WERI-Rb-1 (cell line): ENCODE measurements around the gene TFIP11.
"Not testable (repeated sequence)": the region's sequence is repeated elsewhere in the genome, so short reads cannot be mapped to it uniquely, and the experiment has no call there.

Source experiments
- DNase-seq: peaks from one replicate; pipeline ENCODE4 v3.0.0-alpha.2; 2020
- H3K27ac ChIP-seq: fragments of 250-450 bp; sonication (Bioruptor Pico); 2 replicates; pipeline ENCODE4 v1.5.1; 2020; ENCODE audit warnings: mild to moderate bottlenecking, moderate library complexity
- H3K27me3 ChIP-seq: fragments of 250-450 bp; sonication (Bioruptor Pico); 2 replicates; pipeline ENCODE4 v1.5.1; 2021; ENCODE audit warnings: mild to moderate bottlenecking, low read depth, moderate library complexity; ENCODE audit not compliant: insufficient read depth, severe bottlenecking
- H3K36me3 ChIP-seq: fragments of 250-450 bp; sonication (Bioruptor Pico); 2 replicates; pipeline ENCODE4 v1.5.1; 2020; ENCODE audit warnings: mild to moderate bottlenecking, moderate library complexity
- H3K4me3 ChIP-seq: 2 replicates; pipeline ENCODE4 v1.5.1; 2011; ENCODE audit warnings: low read depth, mild to moderate bottlenecking, control low read depth, low read length
- H3K9me3 ChIP-seq: fragments of 250-450 bp; sonication (Bioruptor Pico); 2 replicates; pipeline ENCODE4 v1.5.1; 2021; ENCODE audit warnings: mild to moderate bottlenecking, moderate library complexity; ENCODE audit not compliant: severe bottlenecking
- TF ChIP-seq, protein P1 (sequence below): IDR thresholded peaks from 2 replicates; pipeline ENCODE4 v1.5.1; 2011; ENCODE audit warnings: low read depth, mild to moderate bottlenecking, control low read depth, inconsistent platforms, low read length

TFIP11 gene

DNA sequence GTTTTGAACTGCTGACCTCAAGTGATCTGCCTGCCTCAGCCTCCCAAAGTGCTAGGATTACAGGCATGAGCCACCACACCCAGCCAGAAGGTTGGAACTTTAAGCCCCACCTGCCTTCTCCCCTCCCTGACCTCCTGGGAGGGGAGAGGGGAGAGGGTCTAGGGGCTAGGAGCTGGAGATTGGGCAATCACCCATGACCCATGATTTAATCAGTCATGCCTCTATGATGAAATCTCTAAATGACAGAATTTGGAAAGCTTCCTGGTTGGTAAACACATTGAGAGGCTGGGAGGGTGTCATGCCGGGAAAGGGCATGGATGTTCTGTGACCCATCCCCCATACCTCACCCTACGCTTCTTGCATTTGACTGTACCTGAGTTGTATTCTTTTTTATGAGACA is 17.1 kb upstream of the TFIP11 start:
- DNase-seq = no peak
- TF ChIP-seq, protein P1, sequence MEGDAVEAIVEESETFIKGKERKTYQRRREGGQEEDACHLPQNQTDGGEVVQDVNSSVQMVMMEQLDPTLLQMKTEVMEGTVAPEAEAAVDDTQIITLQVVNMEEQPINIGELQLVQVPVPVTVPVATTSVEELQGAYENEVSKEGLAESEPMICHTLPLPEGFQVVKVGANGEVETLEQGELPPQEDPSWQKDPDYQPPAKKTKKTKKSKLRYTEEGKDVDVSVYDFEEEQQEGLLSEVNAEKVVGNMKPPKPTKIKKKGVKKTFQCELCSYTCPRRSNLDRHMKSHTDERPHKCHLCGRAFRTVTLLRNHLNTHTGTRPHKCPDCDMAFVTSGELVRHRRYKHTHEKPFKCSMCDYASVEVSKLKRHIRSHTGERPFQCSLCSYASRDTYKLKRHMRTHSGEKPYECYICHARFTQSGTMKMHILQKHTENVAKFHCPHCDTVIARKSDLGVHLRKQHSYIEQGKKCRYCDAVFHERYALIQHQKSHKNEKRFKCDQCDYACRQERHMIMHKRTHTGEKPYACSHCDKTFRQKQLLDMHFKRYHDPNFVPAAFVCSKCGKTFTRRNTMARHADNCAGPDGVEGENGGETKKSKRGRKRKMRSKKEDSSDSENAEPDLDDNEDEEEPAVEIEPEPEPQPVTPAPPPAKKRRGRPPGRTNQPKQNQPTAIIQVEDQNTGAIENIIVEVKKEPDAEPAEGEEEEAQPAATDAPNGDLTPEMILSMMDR = no peak
- H3K27me3 ChIP-seq = no peaks in the 10 kb centered on the region
- no peak overlapping the region for H3K27ac ChIP-seq
- peaks cover 4% of the 10 kb centered on the region for H3K36me3 ChIP-seq
- H3K4me3 ChIP-seq = no peak overlapping the region
- peaks cover 2% of the 10 kb centered on the region for H3K9me3 ChIP-seq

DNA sequence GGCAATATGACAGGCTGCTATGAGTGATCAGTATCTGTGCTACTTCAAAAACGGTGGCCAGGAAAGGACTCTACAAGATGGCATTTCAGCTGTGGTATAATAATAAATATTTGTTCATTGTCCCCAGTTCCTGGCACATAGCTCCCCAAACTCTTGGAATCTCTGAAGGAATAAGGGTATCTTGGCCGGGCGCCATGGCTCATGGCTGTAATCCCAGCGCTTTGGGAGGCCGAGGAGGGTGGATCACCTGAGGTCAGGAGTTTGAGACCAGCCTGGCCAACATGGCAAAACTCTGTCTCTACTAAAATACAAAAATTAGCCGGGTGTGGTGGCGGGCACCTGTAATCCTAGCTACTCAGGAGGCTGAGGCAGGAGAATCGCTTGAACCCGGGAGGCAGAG is 16.2 kb upstream of the TFIP11 start:
- not testable (repeated sequence) for H3K4me3 ChIP-seq, H3K27me3 ChIP-seq, H3K36me3 ChIP-seq, DNase-seq, H3K9me3 ChIP-seq
- H3K27ac ChIP-seq = peak overlapping the region; percentile 65

DNA sequence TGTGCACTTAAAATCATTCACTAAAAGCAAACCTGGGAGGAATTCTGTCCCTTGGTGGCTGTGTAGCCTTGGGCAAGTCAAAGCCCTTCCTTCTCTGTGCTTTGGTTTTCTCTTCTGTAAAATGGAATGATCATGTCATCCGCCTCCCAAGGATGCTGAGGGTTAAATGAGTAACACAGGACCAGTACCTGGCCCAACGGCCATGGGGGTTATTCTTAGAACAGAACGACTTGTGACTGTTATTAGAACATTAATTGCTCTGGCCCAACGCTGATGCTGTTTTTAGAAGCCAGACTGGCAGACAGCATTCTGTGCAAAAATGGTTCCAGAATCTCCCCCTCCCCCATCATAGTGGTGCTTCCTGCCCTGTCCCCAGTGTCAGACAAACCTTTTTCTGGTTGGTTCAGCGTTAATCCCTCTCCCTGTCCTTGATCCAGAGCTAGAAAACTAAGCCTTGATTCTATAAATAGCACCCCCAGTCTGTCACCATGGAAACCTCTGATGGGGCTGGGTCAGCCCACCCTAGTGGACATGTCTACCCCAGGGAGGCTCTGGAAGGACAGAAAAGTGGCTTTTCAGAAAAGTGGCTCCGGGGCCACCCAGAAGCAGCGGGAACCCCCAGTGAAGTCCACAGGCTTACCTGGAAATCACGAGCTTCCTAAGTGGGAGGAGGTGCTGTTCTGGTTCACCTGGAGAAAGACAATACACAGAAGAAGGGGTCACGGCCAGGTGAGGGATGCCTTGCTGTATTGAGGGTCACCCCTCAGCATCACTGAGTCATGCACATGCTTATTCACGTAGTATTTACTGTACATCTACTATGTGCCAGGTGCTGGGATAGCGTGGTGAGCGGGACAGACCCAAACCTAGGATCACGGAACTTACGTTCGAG is 15.5 kb upstream of the TFIP11 start:
- DNase-seq = peak; percentile 79
- H3K4me3 ChIP-seq = no peak overlapping the region
- peaks cover 4% of the 10 kb centered on the region for H3K36me3 ChIP-seq
- H3K27me3 ChIP-seq = no peaks in the 10 kb centered on the region
- peaks cover 2% of the 10 kb centered on the region for H3K9me3 ChIP-seq
- peak overlapping the region; percentile 65 for H3K27ac ChIP-seq
- TF ChIP-seq, protein P1 = no peak

DNA sequence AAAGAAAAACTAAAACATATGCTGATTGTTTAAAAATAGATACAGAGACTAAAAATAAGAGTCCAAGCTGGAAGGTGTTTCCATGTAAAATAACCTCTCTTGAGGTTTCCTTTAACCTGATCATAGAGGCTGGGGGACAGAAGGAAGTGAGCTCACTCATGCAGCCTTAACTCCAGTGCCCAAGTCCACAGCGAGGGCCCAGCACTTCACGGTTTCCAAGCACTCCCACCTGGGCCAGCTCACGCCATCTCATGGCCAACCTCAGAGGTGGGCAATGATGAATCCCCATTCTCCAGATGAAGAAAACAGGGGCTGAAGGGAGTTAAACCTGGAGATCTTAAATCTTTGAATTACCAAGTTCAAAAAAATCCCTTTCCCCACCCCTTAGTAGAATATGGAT is 14.9 kb upstream of the TFIP11 start:
- DNase-seq = peak; percentile 14
- Histone ChIP-seq H3K27me3 (no peaks in the 10 kb centered on the region), H3K4me3 (no peak overlapping the region), H3K27ac (peak overlapping the region; percentile 65), H3K9me3 (peaks cover 2% of the 10 kb centered on the region), H3K36me3 (peaks cover 4% of the 10 kb centered on the region)
- TF ChIP-seq, protein P1 = no peak

DNA sequence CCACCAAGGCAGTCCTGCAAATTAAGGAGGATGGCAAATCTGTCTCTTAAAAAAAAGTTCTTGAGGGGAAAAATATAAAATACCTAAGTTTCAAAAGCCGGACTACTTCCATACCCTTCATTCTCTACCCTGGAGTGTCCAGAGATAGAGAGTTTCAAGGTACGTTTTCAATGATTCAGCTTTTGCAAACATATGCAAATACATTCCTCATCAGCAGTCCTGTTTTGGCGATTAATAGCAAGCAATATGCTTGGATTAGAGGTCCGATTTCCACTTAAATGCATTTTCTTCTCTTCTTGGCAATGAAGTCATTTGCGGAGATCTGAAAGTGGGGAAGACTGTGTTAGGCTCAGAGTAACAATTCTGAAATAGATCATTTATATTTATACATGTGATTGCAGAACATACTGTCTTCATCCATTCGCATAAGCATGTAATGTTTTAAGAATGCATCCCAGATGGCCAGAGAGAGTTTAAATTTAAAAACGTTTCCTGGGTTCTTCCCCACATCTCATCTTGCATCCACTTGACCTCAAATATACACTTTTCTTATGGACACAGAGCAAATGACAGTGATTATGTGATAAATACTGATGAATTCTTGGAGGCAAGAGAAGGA is 13.8 kb upstream of the TFIP11 start:
- H3K4me3 ChIP-seq = no peak overlapping the region
- peaks cover 2% of the 10 kb centered on the region for H3K9me3 ChIP-seq
- H3K36me3 ChIP-seq = peaks cover 4% of the 10 kb centered on the region
- no peak overlapping the region; the same call in 1 of the 2 replicates for H3K27ac ChIP-seq
- H3K27me3 ChIP-seq = no peaks in the 10 kb centered on the region
- no peak for DNase-seq
- TF ChIP-seq, protein P1 = no peak

DNA sequence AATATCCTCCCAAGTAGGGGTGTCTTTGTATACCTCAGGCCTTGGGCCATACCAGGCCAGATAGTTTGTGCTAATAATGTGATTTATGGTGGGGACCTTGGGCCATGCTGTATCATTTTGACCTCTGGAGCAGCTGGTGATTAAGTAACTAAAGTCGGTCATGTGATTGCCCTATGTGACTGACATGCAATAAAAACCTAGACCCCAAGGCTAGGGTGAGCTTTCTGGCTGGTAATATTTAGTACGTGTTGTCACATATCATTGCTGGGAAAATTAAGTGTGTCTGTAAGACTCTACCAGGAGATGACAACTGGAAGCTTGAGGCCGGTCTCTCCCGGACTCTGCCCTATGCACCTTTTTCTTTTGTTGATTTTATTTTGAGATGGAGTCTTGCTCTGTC is 12.6 kb upstream of the TFIP11 start:
- no peaks in the 10 kb centered on the region for H3K27me3 ChIP-seq

More for the DNA sequence above, 12.6 kb upstream of the TFIP11 start:
- TF ChIP-seq, protein P1 = no peak
- no peak for DNase-seq
- Histone ChIP-seq H3K9me3 (peaks cover 2% of the 10 kb centered on the region), H3K27ac (no peak overlapping the region), H3K4me3 (no peak overlapping the region), H3K36me3 (peaks cover 4% of the 10 kb centered on the region)
